ENCODE data around the gene TNS1. TPM values are rescaled to one million over a fixed set of nuclear protein-coding genes. Genes with fewer than 3 reads are reported as not detected.
"Not testable (repeated sequence)": the region's sequence is repeated elsewhere in the genome, so short reads cannot be mapped to it uniquely, and the experiment has no call there.

TNS1 gene
- total and polyA plus RNA-seq, 8 donors, result 139 to 327 (median 159) TPM

- Histone ChIP-seq H3K27ac (no peak overlapping the region), H3K36me3 (no peaks in the 10 kb centered on the region), H3K4me3 (no peak overlapping the region), H3K9me3 (no peaks in the 10 kb centered on the region), H3K4me1 (peaks cover 0 to 13% of the 10 kb centered on the region in 2 donors), H3K27me3 (peaks cover 0 to 18% of the 10 kb centered on the region in 2 donors)
- ATAC-seq (no peak), DNase-seq (no peak)
- intact Hi-C loops (cut with DNase I), result loop anchor here in 1 of 2 donors (10.0 kb wide), 1 partner anchor 252 kb away; no protein-coding TSS in a partner anchor
- TF ChIP-seq, protein P1, sequence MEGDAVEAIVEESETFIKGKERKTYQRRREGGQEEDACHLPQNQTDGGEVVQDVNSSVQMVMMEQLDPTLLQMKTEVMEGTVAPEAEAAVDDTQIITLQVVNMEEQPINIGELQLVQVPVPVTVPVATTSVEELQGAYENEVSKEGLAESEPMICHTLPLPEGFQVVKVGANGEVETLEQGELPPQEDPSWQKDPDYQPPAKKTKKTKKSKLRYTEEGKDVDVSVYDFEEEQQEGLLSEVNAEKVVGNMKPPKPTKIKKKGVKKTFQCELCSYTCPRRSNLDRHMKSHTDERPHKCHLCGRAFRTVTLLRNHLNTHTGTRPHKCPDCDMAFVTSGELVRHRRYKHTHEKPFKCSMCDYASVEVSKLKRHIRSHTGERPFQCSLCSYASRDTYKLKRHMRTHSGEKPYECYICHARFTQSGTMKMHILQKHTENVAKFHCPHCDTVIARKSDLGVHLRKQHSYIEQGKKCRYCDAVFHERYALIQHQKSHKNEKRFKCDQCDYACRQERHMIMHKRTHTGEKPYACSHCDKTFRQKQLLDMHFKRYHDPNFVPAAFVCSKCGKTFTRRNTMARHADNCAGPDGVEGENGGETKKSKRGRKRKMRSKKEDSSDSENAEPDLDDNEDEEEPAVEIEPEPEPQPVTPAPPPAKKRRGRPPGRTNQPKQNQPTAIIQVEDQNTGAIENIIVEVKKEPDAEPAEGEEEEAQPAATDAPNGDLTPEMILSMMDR (IDR thresholded peaks at IDR 0.05), result no peak
These were observed 33.6 kb upstream of the TNS1 start for GRCh38 chr2:218036371-218036770.

GRCh38 chr2:218035463-218036100 is 32.8 kb upstream of the TNS1 start:
- intact Hi-C loops (cut with DNase I), result loop anchor here in 1 of 2 donors (10.0 kb wide), 1 partner anchor 251 kb away; no protein-coding TSS in a partner anchor
- no peak for ATAC-seq
- no peaks in the 10 kb centered on the region for H3K9me3 ChIP-seq
- DNase-seq, result peak in 1 of 4 donors; percentile 45
- TF ChIP-seq, protein P1 (IDR thresholded peaks at IDR 0.05), result no peak
- no peak overlapping the region for H3K27ac ChIP-seq
- peaks cover 0 to 13% of the 10 kb centered on the region in 2 donors for H3K4me1 ChIP-seq
- H3K4me3 ChIP-seq, result no peak overlapping the region
- H3K27me3 ChIP-seq, result peaks cover 0 to 18% of the 10 kb centered on the region in 2 donors
- H3K36me3 ChIP-seq, result no peaks in the 10 kb centered on the region

- H3K9me3 ChIP-seq, H3K27ac ChIP-seq, H3K36me3 ChIP-seq: not testable (repeated sequence)
- Histone ChIP-seq H3K4me1 (peaks cover 0 to 17% of the 10 kb centered on the region in 2 donors), H3K4me3 (peak overlapping the region; percentile 7 to 26), H3K27me3 (peaks cover 0 to 18% of the 10 kb centered on the region in 2 donors)
- DNase-seq (peak; percentile 71 to 86 (median 76)), ATAC-seq (peak; percentile 94)
- intact Hi-C loops (cut with DNase I), result loop anchor here in 1 of 2 donors (10.0 kb wide), 1 partner anchor 250 kb away; no protein-coding TSS in a partner anchor
- TF ChIP-seq, protein P1 (IDR thresholded peaks at IDR 0.05), result peak; percentile 67 to 87
These were observed 31.9 kb upstream of the TNS1 start for GRCh38 chr2:218034497-218035213.

DNA sequence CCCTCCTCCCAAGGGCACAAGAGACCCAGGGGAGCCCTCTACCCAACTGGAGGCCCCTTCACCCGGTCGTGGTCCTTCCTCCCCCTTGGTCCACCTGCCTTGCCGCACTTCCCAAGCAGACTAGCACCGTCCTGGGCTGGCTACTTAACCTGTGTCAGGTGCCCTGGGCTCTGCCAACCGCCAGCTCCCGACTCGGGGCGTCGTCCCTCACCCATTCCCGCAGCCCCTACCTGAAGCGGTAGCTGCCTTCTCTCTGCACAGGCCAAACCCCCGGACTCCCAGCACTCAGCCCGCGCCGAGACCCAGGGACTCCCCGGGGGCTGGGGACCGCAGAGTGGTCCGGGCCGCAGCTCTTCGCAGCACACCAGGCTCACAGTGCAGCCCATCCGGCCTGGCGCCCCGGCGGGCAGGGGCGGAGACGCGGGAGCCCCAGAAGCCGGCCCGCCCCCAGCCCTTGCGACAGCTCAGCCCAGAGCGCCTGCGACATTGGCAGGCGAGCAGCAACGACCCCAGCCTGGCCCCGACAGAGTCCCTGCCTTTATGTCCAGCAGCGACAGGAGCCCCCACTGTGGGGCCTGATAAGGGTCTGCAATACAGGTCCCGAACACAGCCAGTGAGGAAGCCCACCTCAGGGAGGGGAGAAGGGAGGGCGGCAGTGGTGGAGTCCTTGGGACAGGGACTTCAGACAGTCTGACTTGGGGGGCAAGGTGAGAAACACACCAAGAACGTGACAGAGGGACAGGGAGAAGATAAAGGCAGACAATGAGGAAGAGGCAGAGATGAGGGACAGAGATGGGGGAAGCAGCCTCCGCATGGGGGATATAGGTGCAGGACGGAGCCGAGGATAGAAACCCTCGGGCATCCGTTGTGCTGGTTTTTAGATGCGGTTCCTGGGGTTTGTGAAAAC is 31.0 kb upstream of the TNS1 start:
- DNase-seq (peak in 2 of 4 donors; percentile 45 to 77), ATAC-seq (no peak)
- Histone ChIP-seq H3K4me3 (peak overlapping the region in 1 of 2 donors; percentile 26), H3K4me1 (peaks cover 0 to 17% of the 10 kb centered on the region in 2 donors), H3K27ac (no peak overlapping the region), H3K36me3 (no peaks in the 10 kb centered on the region), H3K9me3 (no peaks in the 10 kb centered on the region), H3K27me3 (peaks cover 0 to 18% of the 10 kb centered on the region in 2 donors)
- intact Hi-C loops (cut with DNase I), result loop anchor here in 1 of 2 donors (10.0 kb wide), 1 partner anchor 249 kb away; no protein-coding TSS in a partner anchor
- TF ChIP-seq, protein P1 (IDR thresholded peaks at IDR 0.05), result no peak
